Ovary (tissue), 3 donors: Measurements from ENCODE around the gene NSD1.

Experiments used
- CTCF ChIP-seq, 3 donors: fragments of 450-650 bp in 2 of 3; fragments of 200-600 bp in 1 of 3; IDR thresholded peaks; one replicate each; pipeline versions ENCODE4 v1.5.1 to v1.8.0; 2016 to 2022; ENCODE audit warnings: antibody characterized with exemption in 3 of 3, mild to moderate bottlenecking in 1 of 3
- EP300 ChIP-seq: sonication (generic); formaldehyde crosslinking; IDR thresholded peaks from one replicate; pipeline ENCODE4 v1.6.1; 2017; ENCODE audit warnings: antibody characterized with exemption
- donor health status: DM: no; HTN: no; CAD: no.

GRCh38 chr5:177162379-177162778 lies 28.8 kb downstream of the NSD1 start:
- TF ChIP-seq EP300: no peak
- TF ChIP-seq CTCF (IDR thresholded peaks at IDR 0.05): no peak
